GM12801 (cell line): ENCODE measurements around the gene CLHC1.

ENCODE experiments used
- CTCF ChIP-seq: IDR thresholded peaks from one replicate; pipeline ENCODE4 v1.5.1; 2011; ENCODE audit warnings: control low read depth; ENCODE audit not compliant: insufficient read length; ENCODE audit errors: extremely low read depth

Gene CLHC1

GRCh38 chr2:55135491-55135890, 96.6 kb downstream of the CLHC1 start:
- TF ChIP-seq CTCF = no peak

GRCh38 chr2:55134316-55134706, 97.8 kb downstream of the CLHC1 start:
- no peak for TF ChIP-seq CTCF

GRCh38 chr2:55133467-55134315, 98.4 kb downstream of the CLHC1 start:
- no peak for TF ChIP-seq CTCF

GRCh38 chr2:55130849-55131248, 101.2 kb downstream of the CLHC1 start:
- TF ChIP-seq CTCF = no peak
